NK-92 treated with Interleukin-12 subunit alpha and Interleukin-12 subunit beta, amount 100 ng/mL, for 24 hours (cell line): Measurements from ENCODE around the gene LTK.
"Not testable (repeated sequence)": the region's sequence is repeated elsewhere in the genome, so short reads cannot be mapped to it uniquely, and the experiment has no call there.

Experiments
- DNase-seq: peaks from one replicate; lab custom pipeline; 2025; lab: John Stamatoyannopoulos, UW

The LTK gene

DNA sequence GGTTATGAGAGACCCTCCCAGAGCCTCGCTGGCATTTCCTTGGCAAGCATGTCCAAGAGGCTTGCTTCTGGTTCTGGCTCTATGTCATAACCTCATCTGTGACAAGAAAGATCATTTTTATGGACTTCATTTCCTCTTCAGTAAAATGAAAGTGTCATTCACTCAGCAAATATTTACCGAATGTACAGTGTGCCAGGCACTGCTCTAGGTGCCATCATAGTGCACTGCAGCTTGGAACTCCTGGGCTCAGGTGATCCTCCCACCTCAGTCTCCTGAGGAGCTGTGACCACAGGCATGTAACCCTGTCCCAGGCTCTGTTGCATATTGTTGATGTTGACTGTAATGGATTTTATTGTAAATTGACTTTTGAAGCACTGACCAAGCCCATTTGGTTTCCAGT lies 38.7 kb downstream of the LTK start:
- DNase-seq = no peak

- DNase-seq = no peak
Observed at GRCh38 chr15:41474436-41474835, 39.2 kb downstream of the LTK start.

DNA sequence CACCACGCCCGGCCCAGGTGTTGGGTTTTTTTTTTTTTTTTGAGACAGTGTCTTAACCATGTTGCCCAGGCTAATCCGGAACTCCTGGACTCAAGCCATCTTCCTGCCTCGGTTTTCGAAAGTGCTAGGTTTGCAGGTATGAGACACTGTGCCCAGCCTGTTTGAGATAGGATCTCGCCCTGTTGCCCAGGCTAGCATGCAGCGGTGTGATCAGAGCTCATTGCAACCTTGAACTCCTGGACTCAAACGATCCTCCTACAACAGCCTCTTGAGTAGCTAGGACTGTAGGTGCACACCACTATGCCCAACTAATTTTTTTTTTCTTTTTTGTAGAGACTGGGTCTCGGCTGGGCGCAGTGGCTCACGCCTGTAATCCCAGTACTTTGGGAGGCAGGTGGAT lies 40.2 kb downstream of the LTK start:
- no peak for DNase-seq

- not testable (repeated sequence) for DNase-seq
Observed at GRCh38 chr15:41469644-41470043, 44.0 kb downstream of the LTK start.

GRCh38 chr15:41466711-41467110 lies 46.9 kb downstream of the LTK start:
- DNase-seq = no peak

- DNase-seq = no peak
Observed at GRCh38 chr15:41465822-41466421, 47.7 kb downstream of the LTK start.

- DNase-seq = no peak
Observed at GRCh38 chr15:41464889-41465580, 48.6 kb downstream of the LTK start.

GRCh38 chr15:41462084-41462795 lies 51.4 kb downstream of the LTK start:
- DNase-seq = no peak
